ENCODE measurements around the gene GLCE.

GRCh38 chr15:69153046-69153445 lies 7.4 kb upstream of the GLCE start:
- TF ChIP-seq JUND (IDR thresholded peaks at IDR 0.05; ENCODE audit: borderline replicate concordance, low read depth, low read length), result no peak
- no peak for TF ChIP-seq JUND (tag; IDR thresholded peaks at IDR 0.05; ENCODE audit: borderline replicate concordance, low read depth, low read length)
- no peak for TF ChIP-seq TBP (optimal IDR thresholded peaks at IDR 0.05; ENCODE audit: low read depth, low read length)
- no peak for TF ChIP-seq MNT (conservative IDR thresholded peaks at IDR 0.05)
- no peak for TF ChIP-seq SP1 (CRISPR knock-in tag; IDR thresholded peaks at IDR 0.05)
- no peak for TF ChIP-seq CXXC5 (CRISPR knock-in tag; IDR thresholded peaks at IDR 0.05)
- TF ChIP-seq HNRNPH1 (optimal IDR thresholded peaks at IDR 0.05; ENCODE audit: low read depth, low read length), result no peak
- no peak for TF ChIP-seq RAD21 (CRISPR knock-in tag; conservative IDR thresholded peaks at IDR 0.05 in 1 of 2, IDR thresholded peaks at IDR 0.05 in 1 of 2)
- TF ChIP-seq, protein P1, sequence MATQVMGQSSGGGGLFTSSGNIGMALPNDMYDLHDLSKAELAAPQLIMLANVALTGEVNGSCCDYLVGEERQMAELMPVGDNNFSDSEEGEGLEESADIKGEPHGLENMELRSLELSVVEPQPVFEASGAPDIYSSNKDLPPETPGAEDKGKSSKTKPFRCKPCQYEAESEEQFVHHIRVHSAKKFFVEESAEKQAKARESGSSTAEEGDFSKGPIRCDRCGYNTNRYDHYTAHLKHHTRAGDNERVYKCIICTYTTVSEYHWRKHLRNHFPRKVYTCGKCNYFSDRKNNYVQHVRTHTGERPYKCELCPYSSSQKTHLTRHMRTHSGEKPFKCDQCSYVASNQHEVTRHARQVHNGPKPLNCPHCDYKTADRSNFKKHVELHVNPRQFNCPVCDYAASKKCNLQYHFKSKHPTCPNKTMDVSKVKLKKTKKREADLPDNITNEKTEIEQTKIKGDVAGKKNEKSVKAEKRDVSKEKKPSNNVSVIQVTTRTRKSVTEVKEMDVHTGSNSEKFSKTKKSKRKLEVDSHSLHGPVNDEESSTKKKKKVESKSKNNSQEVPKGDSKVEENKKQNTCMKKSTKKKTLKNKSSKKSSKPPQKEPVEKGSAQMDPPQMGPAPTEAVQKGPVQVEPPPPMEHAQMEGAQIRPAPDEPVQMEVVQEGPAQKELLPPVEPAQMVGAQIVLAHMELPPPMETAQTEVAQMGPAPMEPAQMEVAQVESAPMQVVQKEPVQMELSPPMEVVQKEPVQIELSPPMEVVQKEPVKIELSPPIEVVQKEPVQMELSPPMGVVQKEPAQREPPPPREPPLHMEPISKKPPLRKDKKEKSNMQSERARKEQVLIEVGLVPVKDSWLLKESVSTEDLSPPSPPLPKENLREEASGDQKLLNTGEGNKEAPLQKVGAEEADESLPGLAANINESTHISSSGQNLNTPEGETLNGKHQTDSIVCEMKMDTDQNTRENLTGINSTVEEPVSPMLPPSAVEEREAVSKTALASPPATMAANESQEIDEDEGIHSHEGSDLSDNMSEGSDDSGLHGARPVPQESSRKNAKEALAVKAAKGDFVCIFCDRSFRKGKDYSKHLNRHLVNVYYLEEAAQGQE (IDR thresholded peaks at IDR 0.05; ENCODE audit: borderline replicate concordance), result no peak
- TF ChIP-seq, protein P1 (CRISPR knock-in tag; IDR thresholded peaks at IDR 0.05; ENCODE audit: low read depth), result no peak
